Upper lobe of left lung (tissue), 6 donors: ENCODE results near the gene PTPRR. TPM values are rescaled to one million over a fixed set of nuclear protein-coding genes. Genes with fewer than 3 reads are reported as not detected.
"Not testable (repeated sequence)": the region's sequence is repeated elsewhere in the genome, so short reads cannot be mapped to it uniquely, and the experiment has no call there.

ENCODE experiments used
- ATAC-seq, 2 donors: fragments of 200-7000 bp; cut with Tn5 transposase; one replicate each; pipeline ENCODE4 v1.9.1; 2022; ENCODE audit warnings: mild to moderate bottlenecking in 2 of 2, moderate library complexity in 2 of 2; ENCODE audit not compliant: low FRiP score in 2 of 2
- DNase-seq, 2 donors: peaks; one replicate each; pipeline ENCODE4 v3.0.0-alpha.2; 2019 to 2020
- H3K27ac ChIP-seq, 4 donors: fragments of 200-600 bp; sonication (generic); one replicate each; pipeline ENCODE4 v1.5.1; 2016 to 2019
- H3K27me3 ChIP-seq, 4 donors: fragments of 200-600 bp; sonication (generic); one replicate each; pipeline ENCODE4 v1.5.1; 2017 to 2019
- H3K36me3 ChIP-seq, 4 donors: fragments of 200-600 bp; sonication (generic); one replicate each; pipeline ENCODE4 v1.5.1; 2016 to 2019
- H3K4me1 ChIP-seq, 4 donors: fragments of 200-600 bp; sonication (generic); one replicate each; pipeline ENCODE4 v1.5.1; 2018 to 2019
- H3K4me3 ChIP-seq, 4 donors: fragments of 200-600 bp; sonication (generic); one replicate each; pipeline ENCODE4 v1.5.1; 2017 to 2019; ENCODE audit warnings: mild to moderate bottlenecking in 2 of 4, moderate library complexity in 1 of 4
- H3K9me3 ChIP-seq, 4 donors: fragments of 200-600 bp; sonication (generic); one replicate each; pipeline ENCODE4 v1.5.1; 2018 to 2019
- CTCF ChIP-seq, 6 experiments: fragments of 450-650 bp in 4 of 6; fragments of 200-600 bp in 2 of 6; sonication (generic) in 2 of 6; IDR thresholded peaks; one replicate each; pipeline ENCODE4 v1.5.1; 2016 to 2019; ENCODE audit warnings: antibody characterized with exemption in 6 of 6
- EP300 ChIP-seq, 4 donors: sonication (generic); formaldehyde crosslinking; IDR thresholded peaks; one replicate each; pipeline ENCODE4 v1.5.1; 2017; ENCODE audit warnings: antibody characterized with exemption in 4 of 4, control low read depth in 2 of 4
- POLR2A ChIP-seq, 4 donors: fragments of 450-650 bp; IDR thresholded peaks; one replicate each; pipeline ENCODE4 v1.5.1; 2016 to 2017; ENCODE audit warnings: antibody characterized with exemption in 4 of 4, mild to moderate bottlenecking in 2 of 4
- POLR2AphosphoS5 ChIP-seq, 2 donors: sonication (generic); formaldehyde crosslinking; IDR thresholded peaks; one replicate each; pipeline ENCODE4 v1.5.1; 2017; ENCODE audit warnings: antibody characterized with exemption in 2 of 2
- WGBS, 2 donors: methylation state at CpG; one replicate each; pipeline ENCODE4 v1.1.5; 2017 to 2018; 5-methylcytosine and 5-hydroxymethylcytosine counted together
- total RNA-seq, 6 donors: library from RNA; depleted of rRNA in 4 of 6; stranded (reverse); fragments of >200 nt in 4 of 6; gene quantifications; one replicate each; pipeline versions ENCODE4 v1.1.0 to v1.2.1, GENCODE V29; 2016 to 2021
- donor health status: DM: no; HTN: no; CAD: no; lungs with moderate emphysema.
- donor health status: DM: no; HTN: yes; CAD: no; lungs with severe emphysema.

Gene PTPRR
- total RNA-seq, 6 donors from 2014 or later: 0.30 to 2.7 (median 0.79) TPM; not detected in 1

GRCh38 chr12:70745048-70745447, 175.5 kb downstream of the PTPRR start:
- ATAC-seq (no peak), DNase-seq (no peak)
- Histone ChIP-seq H3K36me3 (no peaks in the 10 kb centered on the region), H3K9me3 (no peaks in the 10 kb centered on the region), H3K27ac (no peak overlapping the region), H3K4me1 (no peaks in the 10 kb centered on the region), H3K27me3 (no peaks in the 10 kb centered on the region), H3K4me3 (no peak overlapping the region)
- 84 to 88% methylated on average over 7 of the region's 7 CpGs for WGBS, 2 donors
- TF ChIP-seq POLR2AphosphoS5 (IDR thresholded peaks at IDR 0.05) (no peak), CTCF (IDR thresholded peaks at IDR 0.05) (no peak), POLR2A (IDR thresholded peaks at IDR 0.05) (no peak), EP300 (IDR thresholded peaks at IDR 0.05) (no peak)

DNA sequence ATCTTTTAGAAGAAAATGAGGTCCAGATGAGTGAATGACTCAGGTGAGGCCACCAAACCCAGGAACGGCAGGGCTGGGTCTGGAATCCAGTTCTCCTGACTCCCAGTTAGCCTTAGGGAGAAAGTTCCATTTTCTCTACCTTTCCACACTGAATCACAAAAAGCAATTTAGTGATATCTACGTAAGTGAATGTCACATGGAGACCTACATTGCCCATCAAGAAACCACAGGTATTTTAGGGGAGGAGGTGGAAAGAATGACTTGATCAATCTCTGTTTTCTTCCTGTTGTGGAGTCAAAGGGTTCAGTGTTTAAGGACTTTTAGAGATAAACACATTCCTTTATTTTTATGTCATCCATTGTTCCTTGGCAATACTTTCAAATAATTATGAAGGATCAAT, 176.4 kb downstream of the PTPRR start:
- Histone ChIP-seq H3K9me3 (no peaks in the 10 kb centered on the region), H3K36me3 (no peaks in the 10 kb centered on the region), H3K4me3 (no peak overlapping the region), H3K4me1 (no peaks in the 10 kb centered on the region), H3K27ac (no peak overlapping the region), H3K27me3 (no peaks in the 10 kb centered on the region)
- ATAC-seq: no peak
- DNase-seq: no peak
- TF ChIP-seq CTCF (IDR thresholded peaks at IDR 0.05): no peak
- TF ChIP-seq POLR2A (IDR thresholded peaks at IDR 0.05): no peak
- TF ChIP-seq POLR2AphosphoS5 (IDR thresholded peaks at IDR 0.05): no peak
- TF ChIP-seq EP300 (IDR thresholded peaks at IDR 0.05): no peak
- 86 to 90% methylated on average over 2 of the region's 2 CpGs for WGBS, 2 donors

- H3K27ac ChIP-seq: no peak overlapping the region
- H3K27me3 ChIP-seq: no peaks in the 10 kb centered on the region
- H3K4me1 ChIP-seq: no peaks in the 10 kb centered on the region
- TF ChIP-seq CTCF (IDR thresholded peaks at IDR 0.05) (no peak), POLR2AphosphoS5 (IDR thresholded peaks at IDR 0.05) (no peak), POLR2A (IDR thresholded peaks at IDR 0.05) (no peak), EP300 (IDR thresholded peaks at IDR 0.05) (no peak)
- DNase-seq: no peak
- H3K9me3 ChIP-seq: no peaks in the 10 kb centered on the region
- no peak overlapping the region for H3K4me3 ChIP-seq
- H3K36me3 ChIP-seq: no peaks in the 10 kb centered on the region
- WGBS, 2 donors: 75 to 90% methylated on average over 4 of the region's 4 CpGs
- no peak for ATAC-seq
These were observed 179.3 kb downstream of the PTPRR start for GRCh38 chr12:70741256-70741655.

DNA sequence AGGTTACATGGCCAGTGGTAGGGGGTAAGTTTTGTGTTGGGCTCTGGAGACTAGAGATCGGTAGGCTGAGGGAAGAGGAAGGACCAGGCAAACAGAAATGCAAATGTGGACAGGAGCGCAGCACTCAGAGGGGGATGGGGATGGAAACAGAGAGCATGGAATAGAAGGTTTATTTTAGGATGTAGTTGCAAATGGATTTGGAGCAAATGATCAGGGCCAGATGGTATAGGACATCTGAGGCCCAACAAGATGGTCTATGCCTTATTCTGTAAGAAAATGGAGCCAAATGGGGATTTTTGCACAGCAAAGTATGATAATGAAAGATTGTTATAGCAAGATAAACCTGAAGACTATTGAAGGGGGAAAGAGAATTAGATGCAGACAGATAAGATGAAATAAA, 180.8 kb downstream of the PTPRR start:
- DNase-seq: no peak
- no peak overlapping the region for H3K27ac ChIP-seq
- TF ChIP-seq EP300 (IDR thresholded peaks at IDR 0.05): no peak
- no peak for TF ChIP-seq CTCF (IDR thresholded peaks at IDR 0.05)
- TF ChIP-seq POLR2A (IDR thresholded peaks at IDR 0.05): no peak
- TF ChIP-seq POLR2AphosphoS5 (IDR thresholded peaks at IDR 0.05): no peak
- no peak for ATAC-seq
- no peaks in the 10 kb centered on the region for H3K36me3 ChIP-seq
- H3K9me3 ChIP-seq: no peaks in the 10 kb centered on the region
- H3K4me3 ChIP-seq: no peak overlapping the region
- no peaks in the 10 kb centered on the region for H3K4me1 ChIP-seq
- WGBS, 2 donors: 79 to 92% methylated on average over 2 of the region's 2 CpGs
- H3K27me3 ChIP-seq: no peaks in the 10 kb centered on the region

- 75 to 81% methylated on average over 7 to 8 of the region's 8 CpGs for WGBS, 2 donors
- TF ChIP-seq CTCF (IDR thresholded peaks at IDR 0.05): no peak
- Histone ChIP-seq H3K9me3 (no peaks in the 10 kb centered on the region), H3K4me3 (no peak overlapping the region), H3K27ac (no peak overlapping the region), H3K36me3 (no peaks in the 10 kb centered on the region), H3K4me1 (no peaks in the 10 kb centered on the region), H3K27me3 (no peaks in the 10 kb centered on the region)
- ATAC-seq (no peak), DNase-seq (no peak)
These were observed 184.0 kb downstream of the PTPRR start for GRCh38 chr12:70736351-70737133.

- H3K4me3 ChIP-seq, H3K36me3 ChIP-seq, H3K4me1 ChIP-seq, H3K9me3 ChIP-seq, H3K27ac ChIP-seq, DNase-seq, H3K27me3 ChIP-seq, ATAC-seq: not testable (repeated sequence)
- WGBS, 2 donors: 90 to 97% methylated on average over 3 of the region's 3 CpGs
These were observed 185.3 kb downstream of the PTPRR start for GRCh38 chr12:70735197-70735596.
